ENCODE data around the gene TSSK1B. TPM values are rescaled to one million over a fixed set of nuclear protein-coding genes. Genes with fewer than 3 reads are reported as not detected.

Gene TSSK1B
- total RNA-seq, 1 donor: 0.72 TPM

DNA sequence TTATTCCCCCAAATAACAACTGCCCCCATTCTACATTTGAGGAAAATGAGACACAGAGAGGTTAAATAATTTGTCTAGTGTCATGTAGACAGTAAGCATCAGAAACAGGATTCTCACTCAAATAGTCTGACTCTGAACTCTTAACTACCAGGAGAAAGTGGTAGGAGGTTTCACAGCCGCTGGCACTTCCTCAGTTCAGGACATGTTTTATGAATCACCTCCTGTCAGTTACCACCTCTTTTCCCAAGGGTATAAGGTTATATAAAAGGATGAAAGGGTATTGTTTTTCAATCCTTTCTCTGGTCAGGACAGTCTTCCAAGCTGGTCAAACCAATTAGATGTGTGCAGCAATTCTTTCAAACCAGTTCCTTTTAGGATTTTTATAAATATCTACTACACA is 52.1 kb downstream of the TSSK1B start:
- Histone ChIP-seq H3K27ac (ENCODE audit: low read depth, low read length) (no peak overlapping the region), H3K9me3 (ENCODE audit: low read depth, low read length) (no peaks in the 10 kb centered on the region)
- TF ChIP-seq, protein P1, sequence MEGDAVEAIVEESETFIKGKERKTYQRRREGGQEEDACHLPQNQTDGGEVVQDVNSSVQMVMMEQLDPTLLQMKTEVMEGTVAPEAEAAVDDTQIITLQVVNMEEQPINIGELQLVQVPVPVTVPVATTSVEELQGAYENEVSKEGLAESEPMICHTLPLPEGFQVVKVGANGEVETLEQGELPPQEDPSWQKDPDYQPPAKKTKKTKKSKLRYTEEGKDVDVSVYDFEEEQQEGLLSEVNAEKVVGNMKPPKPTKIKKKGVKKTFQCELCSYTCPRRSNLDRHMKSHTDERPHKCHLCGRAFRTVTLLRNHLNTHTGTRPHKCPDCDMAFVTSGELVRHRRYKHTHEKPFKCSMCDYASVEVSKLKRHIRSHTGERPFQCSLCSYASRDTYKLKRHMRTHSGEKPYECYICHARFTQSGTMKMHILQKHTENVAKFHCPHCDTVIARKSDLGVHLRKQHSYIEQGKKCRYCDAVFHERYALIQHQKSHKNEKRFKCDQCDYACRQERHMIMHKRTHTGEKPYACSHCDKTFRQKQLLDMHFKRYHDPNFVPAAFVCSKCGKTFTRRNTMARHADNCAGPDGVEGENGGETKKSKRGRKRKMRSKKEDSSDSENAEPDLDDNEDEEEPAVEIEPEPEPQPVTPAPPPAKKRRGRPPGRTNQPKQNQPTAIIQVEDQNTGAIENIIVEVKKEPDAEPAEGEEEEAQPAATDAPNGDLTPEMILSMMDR (IDR thresholded peaks at IDR 0.05; ENCODE audit: extremely low read depth, low read depth, low read length): no peak

More for the DNA sequence above, 52.1 kb downstream of the TSSK1B start:
- Histone ChIP-seq H3K4me3 (ENCODE audit: insufficient read depth, low read length) (no peak overlapping the region), H3K79me2 (ENCODE audit: insufficient read depth, low read length) (no peaks in the 10 kb centered on the region), H3K4me2 (ENCODE audit: insufficient read depth, low read length) (no peak overlapping the region), H3K36me3 (ENCODE audit: insufficient read depth, low read length) (no peaks in the 10 kb centered on the region), H4K20me1 (ENCODE audit: insufficient read depth, low read length) (no peaks in the 10 kb centered on the region), H3K27me3 (ENCODE audit: insufficient read depth, low read length) (no peaks in the 10 kb centered on the region), H3K4me1 (ENCODE audit: insufficient read depth, low read length) (peaks cover 7% of the 10 kb centered on the region), H2AFZ (ENCODE audit: low read length) (no peak overlapping the region)
- DNase-seq (ENCODE audit: insufficient read length, low spot score, missing footprints): no peak

Other genes with a start within 250 kb of the TSSK1B start
- 40.1 and 45.6 TPM in 2 replicates for gene MCC, start 53.5 kb upstream of the TSSK1B start, total RNA-seq
- gene YTHDC2, start 78.7 kb upstream of the TSSK1B start, total RNA-seq: 26.8 and 32.6 TPM in 2 replicates